Kidney glomerular epithelial cell (primary cell): Measurements from ENCODE around the gene PCDHGA7.
A peak's percentile ranks its signal among the peaks of the same experiment; 100 is the strongest.
"Not testable (repeated sequence)": the region's sequence is repeated elsewhere in the genome, so short reads cannot be mapped to it uniquely, and the experiment has no call there.

Experiments
- DNase-seq: peaks from one replicate; lab custom pipeline; 2025; lab: John Stamatoyannopoulos, UW

The PCDHGA7 gene

GRCh38 chr5:141382469-141383294, at the start of gene PCDHGA7:
Gene PCDHGA7 (plus strand): TSS chr5:141382742. CDS start chr5:141382900, 158 bp downstream.
- no peak for DNase-seq

GRCh38 chr5:141338538-141339306, 43.8 kb upstream of the PCDHGA7 start, which contains the start of gene PCDHGA2:
Gene PCDHGA2 (plus strand): TSS chr5:141338760.
- DNase-seq, result peak; percentile 4

GRCh38 chr5:141340781-141341354, 41.7 kb upstream of the PCDHGA7 start:
- not testable (repeated sequence) for DNase-seq

- DNase-seq, result no peak
Observed at GRCh38 chr5:141342773-141343172, 39.8 kb upstream of the PCDHGA7 start.

GRCh38 chr5:141343242-141343952, 39.1 kb upstream of the PCDHGA7 start, which contains the start of gene PCDHGA3:
Gene PCDHGA3 (plus strand): TSS chr5:141343829. CDS start chr5:141344034, 205 bp downstream.
- no peak for DNase-seq

- no peak for DNase-seq
Observed at GRCh38 chr5:141343953-141344463, 38.5 kb upstream of the PCDHGA7 start.

GRCh38 chr5:141345327-141345726, 37.2 kb upstream of the PCDHGA7 start:
- DNase-seq, result no peak

GRCh38 chr5:141346017-141346416, 36.5 kb upstream of the PCDHGA7 start:
- DNase-seq, result not testable (repeated sequence)

- DNase-seq, result no peak
Observed at GRCh38 chr5:141349917-141350619, 32.5 kb upstream of the PCDHGA7 start, which contains the start of gene PCDHGB1. Gene PCDHGB1 (plus strand): TSS chr5:141350099. CDS start chr5:141350261, 162 bp downstream.

GRCh38 chr5:141351591-141351990, 31.0 kb upstream of the PCDHGA7 start:
- no peak for DNase-seq

GRCh38 chr5:141354900-141355469, 27.6 kb upstream of the PCDHGA7 start, which contains the start of gene PCDHGA4:
Gene PCDHGA4 (plus strand): TSS chr5:141355021. CDS start chr5:141355108, 87 bp downstream.
- DNase-seq, result no peak

GRCh38 chr5:141355641-141356040, 26.9 kb upstream of the PCDHGA7 start:
- DNase-seq, result no peak

- no peak for DNase-seq
Observed at GRCh38 chr5:141356133-141356532, 26.4 kb upstream of the PCDHGA7 start.

GRCh38 chr5:141356950-141357349, 25.6 kb upstream of the PCDHGA7 start:
- DNase-seq, result no peak

- DNase-seq, result no peak
Observed at GRCh38 chr5:141359790-141360426, 22.6 kb upstream of the PCDHGA7 start, which contains the start of gene PCDHGB2. Gene PCDHGB2 (plus strand): TSS chr5:141359994. CDS start chr5:141360136, 142 bp downstream.

- no peak for DNase-seq
Observed at GRCh38 chr5:141360685-141361084, 21.9 kb upstream of the PCDHGA7 start.

- DNase-seq, result no peak
Observed at GRCh38 chr5:141362719-141363118, 19.8 kb upstream of the PCDHGA7 start.

GRCh38 chr5:141363952-141364660, 18.4 kb upstream of the PCDHGA7 start, which contains the start of gene PCDHGA5:
Gene PCDHGA5 (plus strand): TSS chr5:141364162. CDS start chr5:141364331, 169 bp downstream.
- DNase-seq, result no peak
